ENCODE measurements around the gene B3GALT2.

GRCh38 chr1:193187114-193187513, 701 bp upstream of the B3GALT2 start:
- TF ChIP-seq CTCF (IDR thresholded peaks at IDR 0.05; ENCODE audit: low read depth, low read length) = no peak
- TF ChIP-seq EZH2phosphoT487 (IDR thresholded peaks at IDR 0.05; ENCODE audit: low read depth) = no peak
